Measurements from ENCODE around the gene MBNL1. TPM values are rescaled to one million over a fixed set of nuclear protein-coding genes. Genes with fewer than 3 reads are reported as not detected.
"Not testable (repeated sequence)": the region's sequence is repeated elsewhere in the genome, so short reads cannot be mapped to it uniquely, and the experiment has no call there.

Gene MBNL1
- total and polyA plus RNA-seq, 2 donors (not counting 3 experiments of a cell fraction or from before 2014, with no cell fraction given), result 179 to 362 TPM

DNA sequence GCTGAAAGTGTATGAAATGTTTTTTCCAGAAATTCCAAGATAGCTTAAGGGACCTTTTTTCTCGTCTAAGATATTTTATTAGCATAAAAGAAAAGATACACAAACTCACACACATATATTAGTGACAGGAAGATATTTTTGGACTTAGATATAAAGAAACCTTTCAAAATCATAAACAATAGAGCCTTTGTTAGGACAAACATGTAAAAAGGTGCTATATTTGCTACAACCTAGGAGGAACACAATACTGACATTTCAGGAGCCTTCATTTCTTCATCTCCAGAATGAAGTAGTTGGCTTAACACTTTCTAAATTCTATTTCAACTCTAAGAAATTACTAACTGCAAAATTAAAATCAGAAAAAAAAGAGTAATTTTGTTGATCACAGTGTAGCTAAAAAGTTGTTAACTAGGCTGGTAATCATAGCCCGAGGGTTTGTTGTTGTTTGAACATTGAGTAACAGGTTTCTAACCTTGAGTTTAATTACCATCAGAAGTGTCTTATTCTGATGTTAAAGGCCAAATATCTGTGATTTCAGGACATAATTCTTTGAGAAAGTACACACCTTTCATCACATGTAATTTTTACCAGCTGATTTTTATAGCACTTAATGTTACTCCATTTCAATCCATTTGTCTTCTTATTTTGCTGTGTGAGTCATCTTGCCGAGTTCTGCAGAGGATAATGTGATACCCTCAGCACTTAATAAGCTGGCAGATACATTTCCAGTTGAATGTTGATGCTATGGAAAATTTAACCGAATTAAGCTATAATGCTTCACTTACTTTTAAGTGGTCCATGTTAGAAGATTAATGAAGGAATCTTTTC lies 97.3 kb downstream of the MBNL1 start:
- Histone ChIP-seq H3K4me1 (ENCODE audit: control insufficient read depth, extremely low read depth, insufficient read depth, low read length) (no peaks in the 10 kb centered on the region), H3K4me3 (replicated peaks in 1 of 3; ENCODE audit: insufficient read depth in 1 of 3, low read depth in 1 of 3, low read length in 3 of 3) (no peak overlapping the region), H3K9ac (replicated peaks; ENCODE audit: extremely low read depth, insufficient read depth, low read length) (no peak overlapping the region), H3K27me3 (ENCODE audit: control insufficient read depth in 2 of 2, insufficient read depth in 2 of 2, low read length in 2 of 2) (no peaks in the 10 kb centered on the region), H4K20me1 (replicated peaks; ENCODE audit: control insufficient read depth, extremely low read depth, insufficient read depth, low read length) (peaks cover 25% of the 10 kb centered on the region), H3K9me3 (replicated peaks; ENCODE audit: control insufficient read depth, insufficient read depth, low read length) (no peaks in the 10 kb centered on the region), H3K9me1 (replicated peaks; ENCODE audit: control insufficient read depth, extremely low read depth, insufficient read depth, low read length) (no peaks in the 10 kb centered on the region), H2AFZ (ENCODE audit: low read depth, low read length) (no peak overlapping the region), H3K4me2 (ENCODE audit: insufficient read depth, low read length) (no peak overlapping the region), H3K79me2 (ENCODE audit: control insufficient read depth, insufficient read depth, low read length) (peaks cover 100% of the 10 kb centered on the region), H3K36me3 (ENCODE audit: control insufficient read depth in 2 of 2, extremely low read depth in 1 of 2, insufficient read depth in 2 of 2, low read length in 2 of 2) (peaks cover 0 to 10% of the 10 kb centered on the region in 2 experiments), H3K27ac (ENCODE audit: insufficient read depth, low read depth, low read length) (no peak overlapping the region)
- TF ChIP-seq FOS (IDR thresholded peaks at IDR 0.05; ENCODE audit: borderline replicate concordance, insufficient read depth, low read length) (peak; percentile 47), MYC (IDR thresholded peaks at IDR 0.05; ENCODE audit: low read depth, low read length) (no peak)
- no TSS peak for BruUV-seq (replicated peaks)
- POLR2A ChIA-PET, result no interaction called here
- no peak for FAIRE-seq
- CTCF ChIA-PET, result interaction anchor here (0.9 to 3.3 kb wide), 5 partner anchors 8 to 56 kb away, joined by 3 to 13 read pairs (median 5); no protein-coding TSS in a partner anchor
- dilution Hi-C loops (cut with MboI; ENCODE audit: extremely low pct_ligation_motif_present, low sequenced_read_pairs) (no loop called here), intact Hi-C loops (cut with micrococcal nuclease) (loop anchor here (1.0 kb wide), 1 partner anchor 8 kb away; no protein-coding TSS in a partner anchor)
- DNase-seq (ENCODE audit: low read depth, low spot score), result peak; percentile 41

DNA sequence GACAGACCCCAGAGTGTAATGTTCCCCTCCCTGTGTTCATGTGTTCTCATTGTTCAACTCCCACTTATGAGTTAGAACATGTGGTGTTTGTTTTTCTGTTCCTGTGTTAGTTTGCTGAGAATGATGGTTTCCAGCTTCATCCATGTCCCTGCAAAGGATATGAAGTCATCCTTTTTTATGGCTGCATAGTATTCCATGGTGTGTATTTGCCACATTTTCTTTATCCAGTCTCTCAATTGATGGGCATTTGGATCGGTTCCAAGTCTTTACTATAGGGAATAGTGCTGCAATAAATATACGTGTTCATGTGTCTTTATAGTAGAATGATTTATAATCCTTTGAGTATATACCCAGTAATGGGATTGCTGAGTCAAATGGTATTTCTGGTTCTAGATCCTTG lies 98.5 kb downstream of the MBNL1 start:
- H3K9ac ChIP-seq (replicated peaks; ENCODE audit: extremely low read depth, insufficient read depth, low read length); DNase-seq (ENCODE audit: low read depth, low spot score); dilution Hi-C loops (cut with MboI; ENCODE audit: extremely low pct_ligation_motif_present, low sequenced_read_pairs); H3K4me3 ChIP-seq (replicated peaks in 1 of 3; ENCODE audit: insufficient read depth in 1 of 3, low read depth in 1 of 3, low read length in 3 of 3); H3K27me3 ChIP-seq (ENCODE audit: control insufficient read depth in 2 of 2, insufficient read depth in 2 of 2, low read length in 2 of 2); H2AFZ ChIP-seq (ENCODE audit: low read depth, low read length); H3K27ac ChIP-seq (ENCODE audit: insufficient read depth, low read depth, low read length); H3K9me1 ChIP-seq (replicated peaks; ENCODE audit: control insufficient read depth, extremely low read depth, insufficient read depth, low read length); H3K9me3 ChIP-seq (replicated peaks; ENCODE audit: control insufficient read depth, insufficient read depth, low read length); intact Hi-C loops (cut with micrococcal nuclease); H3K36me3 ChIP-seq (ENCODE audit: control insufficient read depth in 2 of 2, extremely low read depth in 1 of 2, insufficient read depth in 2 of 2, low read length in 2 of 2); POLR2A ChIA-PET; H3K4me1 ChIP-seq (ENCODE audit: control insufficient read depth, extremely low read depth, insufficient read depth, low read length); BruUV-seq (replicated peaks); H3K4me2 ChIP-seq (ENCODE audit: insufficient read depth, low read length); FAIRE-seq: not testable (repeated sequence)
- CTCF ChIA-PET, result interaction anchor here (2.1 kb wide), 1 partner anchor 9 kb away, joined by 5 read pairs; no protein-coding TSS in a partner anchor
- peaks cover 100% of the 10 kb centered on the region for H3K79me2 ChIP-seq (ENCODE audit: control insufficient read depth, insufficient read depth, low read length)
- peaks cover 19% of the 10 kb centered on the region for H4K20me1 ChIP-seq (replicated peaks; ENCODE audit: control insufficient read depth, extremely low read depth, insufficient read depth, low read length)

DNA sequence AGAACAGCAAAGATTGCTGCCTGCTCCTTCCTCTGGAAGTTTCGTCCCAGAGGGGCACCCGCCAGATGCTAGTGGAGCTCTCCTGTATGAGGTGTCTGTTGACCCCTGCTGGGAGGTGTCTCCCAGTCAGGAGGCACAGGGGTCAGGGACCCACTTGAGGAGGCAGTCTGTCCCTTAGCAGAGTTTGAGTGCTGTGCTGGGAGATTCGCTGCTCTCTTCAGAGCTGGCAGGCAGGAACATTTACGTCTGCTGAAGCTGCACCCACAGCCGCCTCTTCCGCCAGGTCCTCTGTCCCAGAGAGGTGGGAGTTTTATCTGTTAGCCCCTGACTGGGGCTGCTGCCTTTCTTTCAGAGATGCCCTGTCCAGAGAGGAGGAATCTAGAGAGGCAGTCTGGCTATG lies 103.9 kb downstream of the MBNL1 start:
- DNase-seq (ENCODE audit: low read depth, low spot score); H3K9ac ChIP-seq (replicated peaks; ENCODE audit: extremely low read depth, insufficient read depth, low read length); H3K36me3 ChIP-seq (ENCODE audit: control insufficient read depth in 2 of 2, extremely low read depth in 1 of 2, insufficient read depth in 2 of 2, low read length in 2 of 2); H3K27ac ChIP-seq (ENCODE audit: insufficient read depth, low read depth, low read length); intact Hi-C loops (cut with micrococcal nuclease); H2AFZ ChIP-seq (ENCODE audit: low read depth, low read length); H3K4me2 ChIP-seq (ENCODE audit: insufficient read depth, low read length); POLR2A ChIA-PET; H3K4me3 ChIP-seq (replicated peaks in 1 of 3; ENCODE audit: insufficient read depth in 1 of 3, low read depth in 1 of 3, low read length in 3 of 3); H3K27me3 ChIP-seq (ENCODE audit: control insufficient read depth in 2 of 2, insufficient read depth in 2 of 2, low read length in 2 of 2); H3K9me3 ChIP-seq (replicated peaks; ENCODE audit: control insufficient read depth, insufficient read depth, low read length); dilution Hi-C loops (cut with MboI; ENCODE audit: extremely low pct_ligation_motif_present, low sequenced_read_pairs); BruUV-seq (replicated peaks); H3K9me1 ChIP-seq (replicated peaks; ENCODE audit: control insufficient read depth, extremely low read depth, insufficient read depth, low read length); FAIRE-seq: not testable (repeated sequence)
- peaks cover 99% of the 10 kb centered on the region for H3K79me2 ChIP-seq (ENCODE audit: control insufficient read depth, insufficient read depth, low read length)
- peaks cover 13% of the 10 kb centered on the region for H4K20me1 ChIP-seq (replicated peaks; ENCODE audit: control insufficient read depth, extremely low read depth, insufficient read depth, low read length)
- CTCF ChIA-PET, result interaction anchor here (1.3 kb wide), 1 partner anchor 9 kb away, joined by 3 read pairs; no protein-coding TSS in a partner anchor
- H3K4me1 ChIP-seq (ENCODE audit: control insufficient read depth, extremely low read depth, insufficient read depth, low read length), result peaks cover 31% of the 10 kb centered on the region
